ENCODE measurements around the gene IL6R. TPM values are rescaled to one million over a fixed set of nuclear protein-coding genes. Genes with fewer than 3 reads are reported as not detected.
"Not testable (repeated sequence)": the region's sequence is repeated elsewhere in the genome, so short reads cannot be mapped to it uniquely, and the experiment has no call there.

The IL6R gene
- total RNA-seq, 1 donor from 2014 or later = 9.7 TPM

GRCh38 chr1:154479764-154480421 is 74.8 kb downstream of the IL6R start:
- peak; percentile 86 to 87 for DNase-seq (ENCODE audit: low read depth in 2 of 2)

GRCh38 chr1:154481053-154481452 is 75.9 kb downstream of the IL6R start:
- no peak for DNase-seq (ENCODE audit: low read depth in 2 of 2)

GRCh38 chr1:154483941-154484803 is 79.0 kb downstream of the IL6R start:
- DNase-seq (ENCODE audit: low read depth in 2 of 2) = peak; percentile 44 to 81

GRCh38 chr1:154485106-154485505 is 80.0 kb downstream of the IL6R start:
- peak; percentile 97 to 99 for DNase-seq (ENCODE audit: low read depth in 2 of 2)

- DNase-seq (ENCODE audit: low read depth in 2 of 2) = peak in 1 of 2 donors; percentile 57
Observed at GRCh38 chr1:154485910-154486496, 80.9 kb downstream of the IL6R start.

- not testable (repeated sequence) for DNase-seq (ENCODE audit: low read depth in 2 of 2)
Observed at GRCh38 chr1:154486756-154487155, 81.6 kb downstream of the IL6R start.

- DNase-seq (ENCODE audit: low read depth in 2 of 2) = no peak
Observed at GRCh38 chr1:154488922-154489321, 83.8 kb downstream of the IL6R start.

- DNase-seq (ENCODE audit: low read depth in 2 of 2) = no peak
Observed at GRCh38 chr1:154489695-154490274, 84.6 kb downstream of the IL6R start.

- peak; percentile 48 to 80 for DNase-seq (ENCODE audit: low read depth in 2 of 2)
Observed at GRCh38 chr1:154490317-154490716, 85.2 kb downstream of the IL6R start.

GRCh38 chr1:154492115-154492514 is 87.0 kb downstream of the IL6R start:
- DNase-seq (ENCODE audit: low read depth in 2 of 2) = no peak

- peak; percentile 87 to 92 for DNase-seq (ENCODE audit: low read depth in 2 of 2)
Observed at GRCh38 chr1:154493276-154493675, 88.1 kb downstream of the IL6R start.

- DNase-seq (ENCODE audit: low read depth in 2 of 2) = peak; percentile 35 to 55
Observed at GRCh38 chr1:154495496-154496273, 90.5 kb downstream of the IL6R start.

- no peak for DNase-seq (ENCODE audit: low read depth in 2 of 2)
Observed at GRCh38 chr1:154496383-154496782, 91.2 kb downstream of the IL6R start.

GRCh38 chr1:154497026-154497806 is 92.1 kb downstream of the IL6R start:
- DNase-seq (ENCODE audit: low read depth in 2 of 2) = peak; percentile 47 to 89

GRCh38 chr1:154499446-154499845 is 94.3 kb downstream of the IL6R start:
- DNase-seq (ENCODE audit: low read depth in 2 of 2) = peak in 1 of 2 donors; percentile 56

- peak in 1 of 2 donors; percentile 36 for DNase-seq (ENCODE audit: low read depth in 2 of 2)
Observed at GRCh38 chr1:154500533-154500932, 95.4 kb downstream of the IL6R start.

- DNase-seq (ENCODE audit: low read depth in 2 of 2) = peak; percentile 50
Observed at GRCh38 chr1:154501423-154502065, 96.4 kb downstream of the IL6R start.

GRCh38 chr1:154502066-154502743 is 97.1 kb downstream of the IL6R start, which contains the start of the genes SHE and TDRD10:
Gene SHE (minus strand): TSS chr1:154502412. CDS start chr1:154502026, 386 bp downstream.
Gene TDRD10 (plus strand): TSS chr1:154502219. CDS start chr1:154506904, 4,685 bp downstream.
- DNase-seq (ENCODE audit: low read depth in 2 of 2) = peak; percentile 57 to 85

- peak in 1 of 2 donors; percentile 60 for DNase-seq (ENCODE audit: low read depth in 2 of 2)
Observed at GRCh38 chr1:154502744-154503115, 97.6 kb downstream of the IL6R start.

Data from lung microvascular endothelial cell (primary cell).